HG03039 (cell line): ENCODE results near the gene RAB9A.
"Not testable (repeated sequence)": the region's sequence is repeated elsewhere in the genome, so short reads cannot be mapped to it uniquely, and the experiment has no call there.

Experiments
- ATAC-seq: cut with Tn5 transposase; IDR thresholded peaks from one replicate; pipeline ENCODE4 v1.9.1; 2021; ENCODE audit warnings: mild to moderate bottlenecking, moderate library complexity; ENCODE audit not compliant: unreplicated experiment

Gene RAB9A

DNA sequence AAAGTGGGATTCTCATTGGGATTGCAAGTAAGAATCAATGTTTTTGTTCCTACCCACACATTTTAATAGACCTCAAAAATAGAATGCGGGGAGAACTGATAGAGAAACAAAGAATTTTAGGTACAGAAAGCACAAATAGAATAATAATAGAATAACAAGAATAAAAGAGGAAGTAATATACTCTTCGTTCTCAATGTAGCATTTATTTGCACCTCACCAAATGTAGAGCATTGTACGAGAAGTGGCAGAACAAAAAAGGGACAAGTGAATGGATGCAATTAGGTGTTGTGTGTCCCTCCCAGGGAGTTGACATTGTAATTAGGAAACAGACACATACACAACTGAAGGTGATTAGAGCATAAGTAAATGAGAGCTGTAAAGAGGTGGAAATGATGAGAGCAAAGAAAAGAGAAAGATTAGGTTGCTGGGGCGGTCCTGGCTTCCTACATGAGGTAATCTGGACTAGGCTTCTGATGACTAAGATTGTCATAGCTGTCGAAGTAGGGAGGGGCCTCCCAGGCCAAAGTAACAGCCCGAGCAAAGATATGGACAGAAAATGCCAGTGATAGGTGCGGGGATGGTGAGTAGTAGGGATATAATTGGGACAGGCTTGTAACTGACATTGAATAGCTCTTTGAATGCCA lies 10.4 kb downstream of the RAB9A start:
- ATAC-seq = no peak

DNA sequence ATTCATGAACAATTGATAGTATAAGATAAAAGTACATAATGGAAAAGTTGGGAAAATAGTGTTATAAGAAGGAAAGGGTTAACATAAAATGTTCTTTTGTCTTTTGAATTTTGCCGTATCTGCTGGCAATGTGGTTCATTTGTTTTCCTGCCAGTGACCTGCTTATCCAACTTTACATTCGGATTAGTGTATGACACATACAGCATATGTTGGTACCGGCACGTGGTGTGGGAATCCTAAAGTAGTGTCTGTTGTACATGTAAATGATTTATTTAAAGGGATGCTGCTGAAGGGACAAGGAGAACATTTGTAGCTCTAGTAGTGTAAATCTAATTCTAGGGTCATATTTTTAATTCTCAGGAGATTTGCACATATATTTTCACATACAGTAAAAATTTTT lies 11.5 kb downstream of the RAB9A start:
- ATAC-seq = no peak

DNA sequence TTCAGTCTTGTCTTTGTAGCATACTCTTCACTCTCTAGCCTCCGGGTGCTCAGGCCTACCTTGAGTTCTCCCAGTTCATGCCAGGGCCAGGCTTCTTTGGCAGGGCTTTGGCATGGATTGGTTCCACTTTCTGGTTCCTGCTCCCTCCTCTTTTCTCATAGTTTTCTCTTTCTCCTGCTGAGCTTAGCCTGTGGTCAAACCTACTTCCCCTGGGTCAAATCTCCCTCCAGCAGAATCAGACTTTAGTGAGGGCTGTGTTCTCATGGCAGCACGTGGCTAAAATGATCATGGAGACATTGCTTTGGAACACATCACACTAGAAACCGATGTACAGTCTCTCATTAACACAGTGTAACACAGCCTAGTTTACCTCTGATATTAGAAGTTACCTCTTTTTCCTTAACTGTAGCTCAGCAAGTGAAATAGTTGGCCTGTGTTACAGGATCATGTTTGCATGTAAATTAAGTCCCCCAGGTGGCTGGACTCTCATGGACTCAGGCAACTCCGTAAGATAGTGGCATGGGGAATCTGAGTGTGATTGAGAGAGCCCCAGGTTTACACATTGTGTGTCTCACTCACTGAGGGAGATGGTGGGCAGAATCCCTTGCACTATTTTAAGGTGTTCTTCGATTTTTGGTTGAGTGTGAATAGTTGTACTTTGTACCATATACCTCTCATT lies 13.3 kb downstream of the RAB9A start:
- no peak for ATAC-seq

DNA sequence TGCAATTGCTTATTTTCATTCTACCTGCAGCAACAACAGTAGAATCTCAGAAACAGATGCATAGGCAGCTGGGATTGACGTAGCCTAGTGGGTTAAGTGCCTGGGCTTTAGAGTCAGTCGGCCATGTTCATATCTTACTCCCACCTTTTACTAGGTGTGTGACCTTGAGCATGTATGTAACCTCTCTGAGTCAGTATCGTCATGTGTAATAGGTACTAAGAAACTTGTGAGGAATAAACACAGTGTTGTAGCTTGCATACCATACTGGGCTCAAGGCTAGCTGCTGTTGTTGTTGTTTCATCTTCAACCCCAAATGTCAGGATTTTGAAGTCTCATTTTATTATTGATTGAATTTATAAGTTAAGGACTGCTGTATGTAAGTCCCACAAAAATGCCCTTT lies 14.2 kb downstream of the RAB9A start:
- no peak for ATAC-seq

DNA sequence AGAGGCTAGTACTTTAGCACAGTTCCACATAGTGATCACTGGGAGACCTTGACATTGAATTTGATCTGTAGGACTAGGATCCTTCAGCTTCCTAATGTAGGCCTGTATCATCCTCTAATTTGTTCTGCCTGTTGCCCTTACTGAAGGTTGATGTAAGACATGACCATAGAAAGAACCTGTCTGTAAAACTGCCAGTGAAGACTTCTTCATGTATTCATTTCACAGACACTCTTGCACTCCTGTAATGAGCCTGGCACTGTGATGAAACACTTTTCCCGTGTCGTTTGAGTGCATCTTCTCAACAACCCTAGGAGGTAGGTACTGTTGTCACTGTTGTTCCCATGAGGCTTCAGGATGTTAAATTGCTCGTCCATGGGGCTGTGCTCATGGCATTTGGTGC lies 14.7 kb downstream of the RAB9A start:
- no peak for ATAC-seq

DNA sequence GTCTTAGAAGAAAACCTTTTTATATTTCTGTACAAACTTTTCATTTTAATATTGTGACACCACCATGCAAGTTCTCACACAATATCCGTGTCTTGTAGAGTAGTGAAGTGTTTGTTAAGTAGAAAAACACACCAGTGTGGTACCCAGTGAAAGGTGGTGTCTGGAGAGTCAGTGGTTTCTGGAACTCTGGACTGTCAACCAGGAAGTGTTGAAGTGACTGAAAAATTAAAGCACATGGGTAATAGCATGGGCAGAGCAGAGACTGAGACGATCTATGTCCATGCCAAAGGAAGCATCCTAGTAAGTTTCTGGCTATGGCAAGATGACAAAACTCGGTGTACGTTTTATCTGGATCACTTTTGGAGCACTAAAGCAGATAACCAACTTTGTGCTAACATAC lies 22.2 kb downstream of the RAB9A start:
- no peak for ATAC-seq

DNA sequence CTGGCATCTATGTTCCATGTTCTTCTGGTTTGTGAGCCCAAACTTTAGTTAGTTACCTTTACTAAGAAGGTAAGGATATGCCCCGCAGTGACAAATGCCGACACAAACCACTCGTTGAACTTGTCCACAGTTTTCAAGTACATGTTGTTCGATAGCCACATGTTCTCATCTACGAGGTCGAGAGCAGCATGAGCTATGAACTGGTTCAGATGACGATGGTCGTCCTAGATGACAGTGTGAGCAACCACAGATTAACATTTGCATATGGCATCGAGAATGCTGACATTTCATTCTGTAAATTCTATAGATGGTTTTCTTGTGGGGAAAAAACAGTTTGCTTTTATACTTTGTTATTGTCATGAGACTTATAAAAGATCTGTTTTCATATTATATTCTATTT lies 27.5 kb downstream of the RAB9A start:
- no peak for ATAC-seq

DNA sequence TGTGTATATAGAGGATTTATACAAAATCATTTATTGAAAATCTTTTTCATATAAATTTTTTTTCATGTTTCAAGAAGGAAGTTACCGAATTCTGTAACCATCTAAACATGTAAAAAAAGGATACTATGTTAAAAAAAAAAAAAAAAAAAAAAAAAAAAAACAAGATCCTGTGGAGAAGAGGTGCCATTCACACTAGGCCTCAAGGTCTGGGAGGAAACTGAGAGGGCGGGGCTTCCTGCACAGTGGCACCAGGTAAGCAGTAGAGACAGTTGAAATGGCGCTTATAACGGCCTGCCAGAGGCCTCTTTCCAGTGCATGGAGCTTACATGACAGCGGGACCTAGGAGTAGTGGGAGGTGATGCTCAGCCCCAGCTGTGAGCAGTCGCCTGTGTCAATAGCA lies 28.0 kb downstream of the RAB9A start:
- no peak for ATAC-seq

DNA sequence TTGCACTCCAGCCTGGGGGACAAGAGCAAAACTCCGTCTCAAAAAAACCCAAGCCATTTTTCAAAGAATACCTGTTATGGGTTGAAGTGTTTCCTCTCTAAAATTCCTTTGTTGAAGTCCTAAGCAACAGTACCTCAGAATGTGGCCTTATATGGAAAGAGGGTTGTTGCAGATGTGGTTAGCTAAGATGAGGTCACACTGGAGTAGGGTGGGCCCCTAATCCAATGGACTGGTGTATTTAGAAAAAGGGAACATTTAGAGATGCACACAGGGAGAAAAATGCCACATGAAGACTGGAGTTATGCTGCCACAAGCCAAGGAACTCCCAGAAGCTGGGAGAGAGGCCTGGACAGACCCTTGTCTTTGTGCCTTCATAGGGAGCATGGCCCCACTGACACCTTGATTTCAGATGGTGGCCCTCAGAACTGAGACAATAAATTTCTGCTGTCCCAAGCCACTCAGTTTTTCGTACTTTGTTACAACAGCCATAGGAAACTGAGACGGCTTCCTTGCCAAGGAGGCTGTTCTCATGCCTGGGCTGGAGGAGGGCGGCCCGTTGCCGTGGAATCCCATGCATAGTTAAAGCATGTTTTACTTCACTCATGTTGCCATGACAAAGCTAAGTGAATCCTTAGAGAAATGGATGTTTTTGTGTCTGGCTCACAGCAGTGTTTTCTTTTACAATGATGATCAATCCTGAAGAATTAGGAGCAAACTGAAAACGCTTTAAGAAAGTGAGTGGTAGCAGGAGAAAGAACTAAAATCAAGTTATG lies 29.0 kb downstream of the RAB9A start:
- no peak for ATAC-seq

DNA sequence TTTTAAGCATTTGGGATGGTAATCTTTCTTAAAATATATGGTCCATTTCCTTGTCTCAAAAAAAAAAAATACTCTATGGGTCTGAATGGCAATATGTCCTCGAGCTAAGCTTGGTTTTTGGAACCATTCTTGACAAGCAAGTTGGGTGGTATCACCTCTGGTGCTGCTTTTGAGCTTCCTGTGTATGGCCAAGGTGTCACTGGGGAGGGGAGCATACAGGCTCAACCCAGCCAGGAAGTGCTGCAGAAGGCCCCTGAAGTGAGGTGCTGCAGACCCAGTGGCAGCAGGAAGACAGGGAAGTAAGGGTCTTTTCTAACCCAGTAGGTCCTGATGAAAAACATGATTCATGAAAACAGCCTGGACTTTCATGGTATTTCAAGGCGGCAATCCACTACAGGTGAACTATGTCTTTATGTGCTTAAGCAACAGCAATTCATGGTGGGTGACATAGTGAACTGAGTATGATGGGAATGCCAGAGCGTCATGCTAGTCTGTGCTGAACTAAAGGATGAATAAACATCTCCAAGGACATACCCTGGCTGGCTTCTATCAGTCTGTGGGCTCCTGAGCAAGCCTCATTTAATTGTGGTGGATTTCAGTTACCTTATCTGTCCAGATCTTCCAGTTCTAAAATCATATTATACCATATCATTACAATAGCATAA lies 30.4 kb downstream of the RAB9A start:
- ATAC-seq = no peak

DNA sequence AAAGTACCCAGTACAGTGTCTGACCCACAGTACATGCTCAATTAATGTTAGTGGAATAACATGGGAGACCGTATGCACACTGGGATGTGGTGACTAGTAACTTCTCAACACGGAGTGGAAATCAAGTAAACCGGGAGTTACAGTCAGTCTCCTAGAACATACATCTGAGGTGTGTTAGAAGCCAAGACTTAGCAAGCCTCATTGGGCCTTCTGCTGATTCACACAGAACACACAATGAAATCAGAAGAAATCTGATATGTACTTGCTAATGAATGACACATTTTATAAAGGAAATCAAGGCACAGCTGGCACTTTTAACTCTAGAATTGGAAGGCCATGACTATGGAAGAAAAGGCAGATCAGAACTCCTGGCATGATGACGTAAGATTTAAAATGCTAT lies 32.4 kb downstream of the RAB9A start:
- ATAC-seq = no peak

DNA sequence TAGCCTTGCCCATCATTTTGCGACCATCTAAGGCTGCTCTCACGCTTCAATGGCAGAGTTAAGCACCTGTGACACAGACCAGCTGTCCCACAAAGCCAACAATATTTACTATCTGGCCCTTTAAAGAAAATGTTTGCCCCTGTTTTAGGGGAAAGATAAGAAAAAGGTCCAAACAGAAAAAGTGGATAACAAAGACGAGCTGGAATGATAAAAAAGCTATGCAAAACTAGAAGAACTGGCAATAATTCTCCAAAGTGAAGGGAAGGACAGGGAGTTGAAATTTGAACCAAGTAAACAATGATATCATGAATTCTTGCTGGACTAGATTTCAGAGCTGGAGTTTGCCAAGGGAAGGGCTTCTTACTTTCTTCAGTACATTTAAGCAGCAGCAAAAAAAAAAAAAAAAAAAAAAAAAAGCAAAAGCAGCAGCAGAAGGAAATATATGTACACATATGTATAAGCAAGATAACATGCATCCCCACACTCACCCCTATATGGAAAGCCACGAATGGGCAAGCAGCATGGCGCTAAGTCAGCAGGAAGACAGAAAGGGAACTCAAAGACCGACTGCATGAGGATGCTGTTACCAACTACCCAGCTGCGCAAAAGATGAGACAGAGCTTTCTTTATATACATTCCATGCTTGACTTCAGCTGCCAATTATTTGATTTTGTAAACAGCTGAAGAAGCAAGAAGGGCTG lies 33.0 kb downstream of the RAB9A start:
- no peak for ATAC-seq

DNA sequence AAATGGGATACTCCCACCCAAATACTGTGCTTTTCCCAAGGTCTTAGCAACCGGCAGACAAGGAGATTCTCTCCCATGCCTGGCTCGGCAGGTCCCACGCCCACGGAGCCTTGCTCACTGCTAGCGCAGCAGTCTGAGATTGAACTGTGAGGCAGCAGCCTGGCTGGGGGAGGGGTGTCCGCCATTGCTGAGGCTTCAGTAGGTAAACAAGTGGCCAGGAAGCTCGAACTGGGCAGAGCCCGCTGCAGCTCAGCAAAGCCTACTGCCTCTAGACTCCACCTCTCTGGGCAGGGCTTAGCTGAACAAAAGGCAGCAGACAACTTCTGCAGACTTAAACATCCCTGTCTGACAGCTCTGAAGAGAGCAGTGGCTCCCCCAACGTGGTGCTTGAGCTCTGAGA lies 36.0 kb downstream of the RAB9A start:
- not testable (repeated sequence) for ATAC-seq

DNA sequence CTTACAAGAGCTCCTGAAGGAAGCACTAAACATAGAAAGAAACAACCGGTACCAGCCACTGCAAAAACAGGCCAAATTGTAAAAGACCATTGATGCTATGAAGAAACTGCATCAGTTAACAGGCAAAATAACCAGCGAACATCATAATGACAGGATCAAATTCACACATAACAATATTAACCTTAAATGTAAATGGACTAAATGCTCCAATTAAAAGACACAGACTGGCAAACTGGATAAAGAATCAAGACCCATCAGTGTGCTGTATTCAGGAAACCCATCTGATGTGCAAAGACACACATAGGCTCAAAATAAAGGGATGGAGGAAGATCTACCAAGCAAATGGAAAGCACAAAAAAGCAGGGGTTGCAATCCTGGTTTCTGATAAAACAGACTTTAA lies 37.7 kb downstream of the RAB9A start:
- ATAC-seq = not testable (repeated sequence)

DNA sequence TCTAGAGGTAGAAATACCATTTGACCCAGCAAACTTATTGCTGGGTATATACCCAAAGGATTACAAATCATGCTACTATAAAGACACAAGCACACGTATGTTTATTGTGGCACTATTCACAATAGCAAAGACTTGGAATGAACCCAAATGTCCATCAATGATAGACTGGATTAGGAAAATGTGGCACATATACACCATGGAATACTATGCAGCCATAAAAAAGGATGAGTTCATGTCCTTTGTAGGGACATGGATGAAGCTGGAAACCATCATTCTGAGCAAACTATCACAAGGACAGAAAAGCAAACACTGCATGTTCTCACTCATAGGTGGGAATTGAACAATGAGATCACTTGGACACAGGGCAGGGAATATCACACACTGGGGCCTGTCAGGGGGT lies 41.6 kb downstream of the RAB9A start:
- not testable (repeated sequence) for ATAC-seq

DNA sequence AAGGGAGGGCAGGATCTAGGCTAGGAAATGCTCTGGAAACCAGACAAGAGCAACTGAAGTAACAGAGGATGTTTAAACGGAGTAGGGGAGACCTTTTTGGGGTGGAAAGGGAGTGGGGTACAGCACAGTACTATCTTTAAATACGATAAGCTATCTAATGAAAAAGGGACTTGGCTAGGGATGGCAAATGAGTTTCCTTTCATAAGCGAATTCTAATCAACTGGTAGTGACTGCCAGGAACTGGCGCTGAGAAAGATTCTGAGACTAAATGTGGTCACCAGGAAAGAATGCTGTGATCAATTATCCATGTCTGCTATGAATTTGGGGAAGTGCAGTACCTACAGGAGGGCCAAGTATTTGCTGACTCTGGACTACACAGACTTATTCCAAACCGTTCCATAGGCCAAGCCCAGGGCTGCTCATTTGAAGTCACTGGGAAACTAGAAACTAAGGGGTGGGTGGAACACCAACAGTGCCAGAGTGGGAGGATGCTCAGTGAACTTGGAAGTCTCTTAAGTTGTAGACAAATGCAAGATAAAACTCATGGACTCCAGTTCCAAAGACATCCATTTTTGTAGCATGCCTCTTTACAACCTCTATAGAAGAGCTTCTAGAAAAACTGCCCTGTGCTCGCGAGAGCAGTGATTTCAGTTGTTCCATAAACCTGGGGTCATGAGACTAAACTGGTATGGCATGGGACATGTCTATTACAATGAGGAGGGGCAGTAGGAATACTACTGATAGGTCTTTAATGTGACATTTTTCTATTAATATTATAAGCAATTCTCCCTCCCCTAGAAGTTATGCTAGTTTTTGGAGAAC lies 43.5 kb downstream of the RAB9A start:
- no peak for ATAC-seq

DNA sequence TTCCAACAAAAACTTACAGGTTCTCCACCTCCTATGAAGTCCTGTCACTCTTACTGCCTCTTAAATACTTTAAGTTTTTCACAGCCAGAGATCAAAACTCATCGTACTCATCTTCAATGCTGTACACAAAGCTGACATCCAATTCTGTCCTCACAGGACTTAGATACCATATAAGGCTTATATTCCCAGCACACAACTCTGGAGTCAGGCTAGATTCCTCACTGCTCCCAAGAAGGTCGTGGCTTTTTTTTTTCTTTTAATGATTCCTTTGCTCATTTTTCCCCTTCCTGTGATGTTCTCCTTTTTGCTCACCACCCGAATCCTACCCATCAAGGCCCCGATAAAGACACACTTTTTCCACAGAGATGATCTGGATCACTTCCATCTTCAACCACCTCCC lies 44.6 kb downstream of the RAB9A start:
- no peak for ATAC-seq

DNA sequence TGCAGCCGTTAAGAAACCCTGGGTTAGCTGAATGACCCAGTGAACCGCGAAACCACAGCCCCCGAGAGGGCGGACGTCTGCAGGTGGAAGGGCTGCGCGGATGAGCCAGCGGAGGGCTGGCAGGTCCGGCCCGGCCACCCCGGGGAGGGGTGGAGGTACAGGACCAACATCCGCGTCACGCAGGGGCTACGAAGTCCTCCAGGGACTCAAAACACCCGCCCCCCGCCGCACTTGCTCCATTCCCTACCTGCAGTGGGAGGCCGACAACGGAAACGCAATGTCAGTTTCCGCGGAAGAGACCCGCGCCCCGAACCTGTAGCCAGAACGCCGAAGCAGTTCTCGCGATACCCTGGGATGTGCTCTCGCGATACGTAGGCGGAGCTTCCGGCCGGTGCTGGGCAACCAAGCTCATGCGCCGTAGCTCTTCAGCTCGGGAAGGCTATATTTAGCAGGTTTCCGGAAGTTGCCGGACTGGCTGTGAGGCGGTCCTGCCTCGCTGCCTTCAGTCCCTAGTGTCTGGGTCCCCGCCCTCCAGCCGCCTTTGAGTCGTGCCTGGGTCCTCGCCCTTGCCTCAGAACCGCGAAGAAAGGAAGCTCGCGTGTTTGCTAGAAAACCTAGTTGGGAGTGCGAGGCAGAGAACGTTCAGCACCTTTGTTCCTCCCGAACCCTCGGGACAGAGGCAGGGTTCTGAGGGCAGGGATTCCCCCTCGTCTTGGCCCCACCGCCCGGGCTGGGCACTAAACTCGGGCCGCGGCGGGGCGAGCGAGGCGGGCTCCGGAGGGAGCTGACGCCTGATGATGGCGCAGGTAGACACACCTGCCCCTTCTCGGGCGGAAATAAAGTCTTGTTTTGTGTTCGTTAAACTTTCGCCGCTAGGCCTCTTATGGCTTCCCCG lies 45.6 kb downstream of the RAB9A start, which contains the start of the genes OFD1 and TRAPPC2:
TSS of gene OFD1 (plus strand) at position 471 of the 895 bp plus-strand sequence. CDS start at position 795, 324 bp downstream.
TSS of gene TRAPPC2 (minus strand) at position 343 of the 895 bp plus-strand sequence. CDS start 14,657 bp downstream, outside the sequence.
- ATAC-seq = peak; percentile 92

DNA sequence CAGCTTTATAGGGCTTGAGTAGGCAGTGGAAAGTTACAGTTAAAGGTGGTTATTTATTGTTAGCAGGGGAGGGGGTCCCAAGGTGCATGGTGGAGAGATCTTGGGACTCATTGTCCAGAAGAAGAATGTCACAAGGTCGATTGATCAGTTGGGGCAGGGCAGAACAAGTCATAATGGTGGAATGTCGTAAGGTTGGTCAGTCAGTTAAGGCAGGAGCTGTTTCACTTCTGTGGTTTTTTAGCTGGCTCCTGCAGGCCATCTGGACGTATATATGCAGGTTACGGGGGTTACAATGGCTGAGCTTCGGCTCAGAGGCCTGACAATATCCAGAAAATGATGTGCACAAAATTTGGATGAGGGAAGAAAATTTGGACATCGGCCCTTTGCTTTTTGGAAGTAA lies 52.8 kb downstream of the RAB9A start:
- ATAC-seq = no peak
